T-helper 2 cell treated with Interferon-gamma antibody and Interleukin-4, amounts not matched to agents 5 μg/mL and 100 μg/mL, for 36 hours (primary cell): ENCODE measurements around the gene DYNC2I2.

Experiments used
- DNase-seq: peaks from one replicate; pipeline ENCODE4 v3.0.0; 2021; ENCODE audit warnings: low spot score
- H3K27ac Mint-ChIP-seq: one replicate; pipeline ENCODE4 v1.8.0; 2021; ENCODE audit warnings: mild to moderate bottlenecking, mixed read lengths
- H3K27me3 Mint-ChIP-seq: one replicate; pipeline ENCODE4 v1.8.0; 2021; ENCODE audit warnings: low read depth, mixed read lengths
- H3K36me3 Mint-ChIP-seq: one replicate; pipeline ENCODE4 v1.8.0; 2021; ENCODE audit warnings: low read depth, mixed read lengths
- H3K4me1 Mint-ChIP-seq: one replicate; pipeline ENCODE4 v1.8.0; 2021; ENCODE audit warnings: low read depth, mixed read lengths
- H3K4me3 Mint-ChIP-seq: one replicate; pipeline ENCODE4 v1.8.0; 2022; ENCODE audit warnings: mild to moderate bottlenecking, moderate library complexity, mixed read lengths
- H3K9me3 Mint-ChIP-seq: one replicate; pipeline ENCODE4 v1.8.0; 2021; ENCODE audit warnings: mixed read lengths

The DYNC2I2 gene

GRCh38 chr9:128636024-128636390, 20.6 kb downstream of the DYNC2I2 start:
- no peaks in the 10 kb centered on the region for H3K4me1 Mint-ChIP-seq
- H3K4me3 Mint-ChIP-seq = no peak overlapping the region
- H3K27ac Mint-ChIP-seq = no peak overlapping the region
- no peaks in the 10 kb centered on the region for H3K27me3 Mint-ChIP-seq
- no peaks in the 10 kb centered on the region for H3K9me3 Mint-ChIP-seq
- peaks cover 26% of the 10 kb centered on the region for H3K36me3 Mint-ChIP-seq
- DNase-seq = no peak

GRCh38 chr9:128635266-128636023, 21.2 kb downstream of the DYNC2I2 start:
- H3K27ac Mint-ChIP-seq = no peak overlapping the region
- no peaks in the 10 kb centered on the region for H3K27me3 Mint-ChIP-seq
- no peak overlapping the region for H3K4me3 Mint-ChIP-seq
- H3K9me3 Mint-ChIP-seq = no peaks in the 10 kb centered on the region
- no peak for DNase-seq
- H3K4me1 Mint-ChIP-seq = no peaks in the 10 kb centered on the region
- peaks cover 27% of the 10 kb centered on the region for H3K36me3 Mint-ChIP-seq

DNA sequence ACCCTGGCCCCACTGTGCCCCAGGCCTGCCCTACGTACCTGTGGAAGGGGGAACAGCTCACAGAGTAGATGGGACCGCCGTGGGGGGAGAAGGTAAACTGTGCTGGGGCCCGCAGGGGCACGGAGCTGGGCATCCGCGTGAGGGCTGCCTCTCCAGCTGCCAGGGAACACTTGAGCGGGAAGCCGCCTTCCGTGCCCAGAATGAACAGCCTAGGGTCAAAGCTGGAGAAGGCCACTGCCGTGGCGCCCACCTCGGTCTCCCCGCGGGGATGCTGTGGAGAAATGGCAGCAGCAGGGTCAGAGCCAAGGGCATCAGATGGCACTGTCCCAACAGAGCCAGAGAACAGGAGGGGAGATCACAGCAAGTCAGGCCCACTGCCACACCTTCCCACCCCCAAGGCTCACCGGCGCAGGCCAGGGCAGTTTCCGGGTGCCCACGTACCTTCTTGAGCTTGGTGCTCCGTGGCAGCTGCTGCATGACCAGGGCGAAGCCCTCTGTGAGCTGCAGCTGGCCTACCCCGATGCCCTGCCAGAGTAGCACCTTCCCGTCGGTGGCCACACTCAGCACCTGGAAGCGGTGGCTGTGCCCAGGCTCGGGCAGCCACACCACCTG, 21.9 kb downstream of the DYNC2I2 start:
- no peak overlapping the region for H3K27ac Mint-ChIP-seq
- peaks cover 33% of the 10 kb centered on the region for H3K36me3 Mint-ChIP-seq

DNA sequence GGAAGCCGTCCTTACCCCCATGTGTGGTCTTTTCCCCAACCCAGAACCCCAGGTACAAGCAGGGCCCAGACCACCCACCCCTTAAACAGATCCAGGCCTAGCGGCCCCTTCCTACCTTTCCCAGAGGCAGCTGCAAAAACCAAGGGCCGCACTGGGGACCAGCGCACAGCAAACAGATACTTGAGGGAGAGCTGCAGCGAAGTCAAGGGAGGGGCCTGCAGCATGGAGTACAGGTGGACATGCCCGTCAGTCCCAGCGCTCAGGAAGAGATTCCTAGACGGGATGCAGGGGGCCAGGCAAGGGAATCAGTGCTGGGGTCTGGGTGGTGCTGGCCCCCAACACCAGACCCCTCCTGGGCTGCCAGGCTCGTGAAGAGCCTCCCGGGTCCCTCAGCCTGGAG, 22.5 kb downstream of the DYNC2I2 start:
- Mint-ChIP-seq H3K27ac (peak overlapping the region; percentile 26), H3K4me3 (no peak overlapping the region), H3K27me3 (no peaks in the 10 kb centered on the region), H3K4me1 (no peaks in the 10 kb centered on the region), H3K36me3 (peaks cover 36% of the 10 kb centered on the region), H3K9me3 (no peaks in the 10 kb centered on the region)
- DNase-seq = no peak

More for the DNA sequence above, 21.9 kb downstream of the DYNC2I2 start:
- Mint-ChIP-seq H3K9me3 (no peaks in the 10 kb centered on the region), H3K4me3 (no peak overlapping the region), H3K4me1 (no peaks in the 10 kb centered on the region), H3K27me3 (no peaks in the 10 kb centered on the region)
- DNase-seq = no peak

DNA sequence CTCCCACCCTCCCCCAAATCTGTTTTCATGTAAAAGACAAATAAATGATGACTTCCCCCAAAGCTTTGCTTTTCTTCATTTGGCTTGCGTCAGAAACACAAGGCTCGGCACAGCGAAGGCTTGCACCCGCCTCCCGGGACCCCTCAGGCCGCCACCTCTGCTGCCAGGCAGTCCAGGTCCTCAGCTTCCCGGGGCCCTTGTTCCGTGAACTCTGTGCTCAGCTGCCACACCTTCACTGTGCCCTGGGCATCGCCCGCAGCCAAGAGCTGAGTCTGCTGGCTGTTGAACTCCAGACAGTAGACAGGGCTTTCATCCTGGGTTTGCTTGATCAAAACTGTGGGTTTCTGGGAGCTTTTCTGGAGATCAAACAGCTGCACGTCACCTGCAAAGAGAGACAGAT, 23.0 kb downstream of the DYNC2I2 start:
- no peaks in the 10 kb centered on the region for H3K4me1 Mint-ChIP-seq

DNA sequence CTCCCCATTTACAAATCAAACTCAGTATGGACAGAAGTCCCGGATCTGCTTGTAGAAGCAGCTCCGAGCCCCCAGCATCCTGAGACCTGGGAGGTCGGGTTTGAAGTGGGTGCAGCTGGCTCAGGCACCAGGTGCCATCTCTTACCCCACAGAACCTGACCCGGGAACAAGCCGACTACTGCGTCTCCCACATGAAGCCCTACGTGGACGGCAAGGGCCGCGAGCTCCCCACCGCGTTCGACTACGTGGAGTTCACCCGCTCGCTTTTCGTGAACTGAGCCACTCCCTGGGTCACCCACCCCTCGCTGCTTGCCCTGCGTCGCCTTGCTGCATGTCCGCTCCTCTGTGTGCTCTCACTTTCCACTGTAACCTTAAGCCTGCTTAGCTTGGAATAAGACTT, 23.6 kb downstream of the DYNC2I2 start:
- no peaks in the 10 kb centered on the region for H3K4me1 Mint-ChIP-seq
- H3K9me3 Mint-ChIP-seq = no peaks in the 10 kb centered on the region
- no peak overlapping the region for H3K27ac Mint-ChIP-seq
- H3K36me3 Mint-ChIP-seq = peaks cover 36% of the 10 kb centered on the region
- H3K27me3 Mint-ChIP-seq = no peaks in the 10 kb centered on the region
- no peak overlapping the region for H3K4me3 Mint-ChIP-seq
- no peak for DNase-seq

More for the DNA sequence above, 23.0 kb downstream of the DYNC2I2 start:
- Mint-ChIP-seq H3K36me3 (peaks cover 37% of the 10 kb centered on the region), H3K4me3 (no peak overlapping the region), H3K9me3 (no peaks in the 10 kb centered on the region), H3K27ac (peak overlapping the region; percentile 26), H3K27me3 (no peaks in the 10 kb centered on the region)
- DNase-seq = no peak

DNA sequence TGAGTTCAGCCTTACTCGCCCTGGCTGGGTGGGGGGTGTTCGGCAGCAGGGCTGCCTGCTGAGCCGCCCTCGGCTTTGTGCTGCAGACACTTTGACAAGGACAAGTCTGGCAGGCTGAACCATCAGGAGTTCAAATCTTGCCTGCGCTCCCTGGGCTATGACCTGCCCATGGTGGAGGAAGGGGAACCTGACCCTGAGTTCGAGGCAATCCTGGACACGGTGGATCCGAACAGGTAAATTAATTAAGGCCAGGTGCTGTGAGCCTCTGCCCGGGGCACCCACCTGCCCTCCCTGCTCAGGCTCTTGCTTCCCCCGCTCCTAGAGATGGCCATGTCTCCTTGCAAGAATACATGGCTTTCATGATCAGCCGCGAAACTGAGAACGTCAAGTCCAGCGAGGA, 24.2 kb downstream of the DYNC2I2 start:
- no peaks in the 10 kb centered on the region for H3K9me3 Mint-ChIP-seq
- no peaks in the 10 kb centered on the region for H3K4me1 Mint-ChIP-seq
- no peak for DNase-seq
- no peak overlapping the region for H3K4me3 Mint-ChIP-seq
- no peaks in the 10 kb centered on the region for H3K27me3 Mint-ChIP-seq
- H3K27ac Mint-ChIP-seq = no peak overlapping the region
- peaks cover 42% of the 10 kb centered on the region for H3K36me3 Mint-ChIP-seq

GRCh38 chr9:128632066-128632465, 24.6 kb downstream of the DYNC2I2 start:
- peaks cover 42% of the 10 kb centered on the region for H3K36me3 Mint-ChIP-seq
- H3K27me3 Mint-ChIP-seq = no peaks in the 10 kb centered on the region
- no peaks in the 10 kb centered on the region for H3K4me1 Mint-ChIP-seq
- no peaks in the 10 kb centered on the region for H3K9me3 Mint-ChIP-seq
- H3K4me3 Mint-ChIP-seq = no peak overlapping the region
- no peak for DNase-seq
- H3K27ac Mint-ChIP-seq = no peak overlapping the region

GRCh38 chr9:128631636-128632035, 25.0 kb downstream of the DYNC2I2 start:
- H3K4me1 Mint-ChIP-seq = no peaks in the 10 kb centered on the region
- H3K36me3 Mint-ChIP-seq = peaks cover 43% of the 10 kb centered on the region
- no peak overlapping the region for H3K4me3 Mint-ChIP-seq
- no peaks in the 10 kb centered on the region for H3K9me3 Mint-ChIP-seq
- no peaks in the 10 kb centered on the region for H3K27me3 Mint-ChIP-seq
- DNase-seq = no peak
- no peak overlapping the region for H3K27ac Mint-ChIP-seq

DNA sequence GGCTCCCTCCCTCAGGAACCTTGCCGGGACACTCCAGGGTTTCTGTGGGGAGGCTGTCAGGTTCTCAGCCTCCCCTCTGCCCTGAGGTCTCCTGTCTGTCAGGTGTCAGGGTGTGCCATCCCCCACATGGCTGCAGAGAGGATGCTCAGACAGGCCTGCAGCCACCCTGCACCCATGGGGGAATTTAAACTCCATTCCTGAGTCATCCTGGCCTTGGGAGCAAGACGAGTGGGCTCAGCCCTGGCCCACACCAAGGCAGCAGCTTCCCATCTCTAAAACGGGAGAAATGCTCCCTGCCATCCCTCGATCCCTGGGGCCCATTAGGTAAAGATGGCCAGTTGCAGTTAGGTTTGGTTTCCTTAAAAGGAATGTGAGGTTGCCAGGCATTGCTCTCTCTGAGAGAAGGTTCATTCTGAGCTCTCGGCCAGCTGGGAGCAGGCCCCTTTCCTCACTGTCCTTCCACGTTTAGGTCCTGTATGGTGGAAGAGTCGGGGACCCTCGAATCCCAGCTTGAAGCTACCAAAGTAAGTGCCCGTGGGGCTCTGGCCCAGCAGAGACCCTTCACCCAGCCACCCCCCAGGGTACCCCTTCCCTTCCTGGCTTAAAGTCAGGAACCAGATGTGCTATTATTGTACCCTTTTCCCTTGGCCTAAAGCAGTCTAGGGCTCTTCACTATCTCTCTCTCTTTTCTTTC, 26.6 kb downstream of the DYNC2I2 start:
- Mint-ChIP-seq H3K9me3 (no peaks in the 10 kb centered on the region), H3K36me3 (peaks cover 57% of the 10 kb centered on the region), H3K4me3 (no peak overlapping the region), H3K27me3 (no peaks in the 10 kb centered on the region), H3K27ac (no peak overlapping the region), H3K4me1 (no peaks in the 10 kb centered on the region)
- no peak for DNase-seq

GRCh38 chr9:128629136-128629535, 27.5 kb downstream of the DYNC2I2 start:
- H3K4me1 Mint-ChIP-seq = no peaks in the 10 kb centered on the region

GRCh38 chr9:128628471-128629048, 28.1 kb downstream of the DYNC2I2 start:
- Mint-ChIP-seq H3K4me1 (no peaks in the 10 kb centered on the region), H3K27ac (no peak overlapping the region), H3K9me3 (no peaks in the 10 kb centered on the region), H3K4me3 (no peak overlapping the region), H3K27me3 (no peaks in the 10 kb centered on the region), H3K36me3 (peaks cover 64% of the 10 kb centered on the region)
- DNase-seq = no peak

More at GRCh38 chr9:128629136-128629535, 27.5 kb downstream of the DYNC2I2 start:
- Mint-ChIP-seq H3K36me3 (peaks cover 64% of the 10 kb centered on the region), H3K27ac (no peak overlapping the region), H3K27me3 (no peaks in the 10 kb centered on the region), H3K9me3 (no peaks in the 10 kb centered on the region), H3K4me3 (no peak overlapping the region)
- DNase-seq = no peak

DNA sequence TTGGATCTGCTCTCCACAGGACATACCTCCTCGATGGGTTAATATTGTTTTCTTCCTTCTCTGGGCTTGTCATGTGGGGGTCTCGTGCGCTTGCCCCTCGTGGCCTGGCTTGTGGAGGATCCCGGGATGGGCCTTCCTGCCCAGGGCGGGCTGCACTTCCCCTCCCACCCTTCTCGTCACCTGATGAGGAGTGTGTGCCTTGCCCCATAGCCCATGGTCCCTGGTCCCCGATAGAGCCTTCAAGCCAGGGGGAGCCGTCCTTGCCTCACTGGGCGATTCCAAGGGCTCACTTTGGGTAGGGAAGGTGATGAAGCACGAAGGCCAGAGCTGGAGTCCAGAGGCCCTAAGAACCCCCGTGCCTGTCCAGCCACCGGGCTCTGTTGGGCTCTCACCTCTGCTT, 28.7 kb downstream of the DYNC2I2 start:
- Mint-ChIP-seq H3K27me3 (no peaks in the 10 kb centered on the region), H3K27ac (no peak overlapping the region), H3K9me3 (no peaks in the 10 kb centered on the region), H3K36me3 (peaks cover 59% of the 10 kb centered on the region), H3K4me1 (no peaks in the 10 kb centered on the region), H3K4me3 (no peak overlapping the region)
- no peak for DNase-seq

DNA sequence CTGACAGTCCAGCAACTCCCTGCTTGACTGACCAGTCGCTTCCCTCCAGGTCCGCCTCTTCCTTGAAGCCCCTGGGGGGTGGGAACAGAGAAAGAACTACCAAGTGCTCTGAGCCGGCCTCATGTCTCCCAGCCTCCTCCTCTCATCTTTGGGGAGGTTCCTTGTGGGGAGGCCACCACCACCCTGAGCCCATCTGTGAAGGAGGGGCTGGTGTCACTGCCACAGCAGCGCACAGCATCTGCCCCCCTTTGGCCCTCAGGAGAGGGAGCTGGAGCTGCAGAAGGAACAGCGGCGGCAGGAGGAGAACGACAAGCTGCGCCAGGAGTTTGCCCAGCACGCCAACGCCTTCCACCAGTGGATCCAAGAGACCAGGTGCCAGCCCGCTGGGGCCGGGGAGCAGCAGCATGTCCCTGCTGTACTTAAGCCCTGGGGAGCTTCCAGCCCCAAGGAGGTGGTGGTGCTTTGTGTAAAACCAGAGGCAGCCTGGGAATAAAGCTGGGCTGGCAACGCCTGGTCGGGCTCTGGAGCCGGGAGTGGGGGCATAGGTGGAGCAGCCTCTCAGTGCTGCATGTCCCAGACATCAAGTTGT, 29.4 kb downstream of the DYNC2I2 start:
- no peaks in the 10 kb centered on the region for H3K9me3 Mint-ChIP-seq
- no peak overlapping the region for H3K27ac Mint-ChIP-seq
- H3K4me3 Mint-ChIP-seq = no peak overlapping the region
- no peaks in the 10 kb centered on the region for H3K27me3 Mint-ChIP-seq
- DNase-seq = no peak
- peaks cover 56% of the 10 kb centered on the region for H3K36me3 Mint-ChIP-seq
- H3K4me1 Mint-ChIP-seq = no peaks in the 10 kb centered on the region
